ENCODE measurements around the gene ARHGAP32. TPM values are rescaled to one million over a fixed set of nuclear protein-coding genes. Genes with fewer than 3 reads are reported as not detected.

ARHGAP32 gene
- total RNA-seq, 4 donors from 2014 or later = 11.2 to 21.7 (median 18.1) TPM

DNA sequence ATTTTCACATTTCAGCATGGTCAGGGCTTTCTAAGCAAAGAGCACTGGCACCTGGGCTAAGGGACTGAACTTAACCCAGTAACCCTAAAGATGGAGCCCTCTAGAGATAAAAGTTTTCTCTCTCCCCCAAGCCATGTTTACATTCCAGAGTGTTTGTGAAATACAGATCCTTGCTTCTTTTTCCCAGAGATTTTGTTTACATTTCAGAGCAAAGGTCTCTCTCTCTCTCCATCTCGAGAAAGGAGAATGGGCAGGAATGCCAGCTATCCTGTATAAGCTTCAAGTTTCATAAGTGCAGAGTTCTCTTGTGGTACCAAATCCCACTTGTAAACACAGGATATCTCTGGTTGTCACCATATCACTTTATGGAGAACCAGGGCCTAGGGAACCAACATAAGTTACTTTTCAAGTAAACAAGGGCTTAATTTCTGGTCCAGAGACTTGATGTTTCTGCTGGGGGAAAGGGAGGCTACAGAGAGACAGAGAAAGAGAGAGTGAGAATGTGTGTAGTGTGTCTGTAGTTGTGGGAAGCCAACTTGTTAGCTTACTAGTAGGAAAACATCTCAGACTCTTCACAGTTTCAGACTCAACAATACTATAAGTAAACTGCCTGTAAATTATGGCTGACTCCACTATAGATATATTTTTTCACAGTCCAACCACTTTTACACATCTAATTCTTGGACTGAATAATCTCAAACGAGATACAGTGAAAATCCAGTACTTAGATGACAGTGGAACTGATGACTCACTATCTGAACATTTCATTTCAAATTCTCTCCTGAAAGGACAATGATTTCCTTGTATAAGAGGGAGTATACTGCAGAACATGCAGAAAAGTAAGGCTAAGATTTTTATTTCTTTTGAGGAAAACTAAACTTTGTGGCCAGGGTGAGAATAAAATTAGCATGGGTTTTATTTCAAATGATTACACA, 76.2 kb downstream of the ARHGAP32 start:
- DNase-seq (ENCODE audit: low spot score) (no peak), ATAC-seq (ENCODE audit: low FRiP score) (no peak)
- TF ChIP-seq, protein P1, sequence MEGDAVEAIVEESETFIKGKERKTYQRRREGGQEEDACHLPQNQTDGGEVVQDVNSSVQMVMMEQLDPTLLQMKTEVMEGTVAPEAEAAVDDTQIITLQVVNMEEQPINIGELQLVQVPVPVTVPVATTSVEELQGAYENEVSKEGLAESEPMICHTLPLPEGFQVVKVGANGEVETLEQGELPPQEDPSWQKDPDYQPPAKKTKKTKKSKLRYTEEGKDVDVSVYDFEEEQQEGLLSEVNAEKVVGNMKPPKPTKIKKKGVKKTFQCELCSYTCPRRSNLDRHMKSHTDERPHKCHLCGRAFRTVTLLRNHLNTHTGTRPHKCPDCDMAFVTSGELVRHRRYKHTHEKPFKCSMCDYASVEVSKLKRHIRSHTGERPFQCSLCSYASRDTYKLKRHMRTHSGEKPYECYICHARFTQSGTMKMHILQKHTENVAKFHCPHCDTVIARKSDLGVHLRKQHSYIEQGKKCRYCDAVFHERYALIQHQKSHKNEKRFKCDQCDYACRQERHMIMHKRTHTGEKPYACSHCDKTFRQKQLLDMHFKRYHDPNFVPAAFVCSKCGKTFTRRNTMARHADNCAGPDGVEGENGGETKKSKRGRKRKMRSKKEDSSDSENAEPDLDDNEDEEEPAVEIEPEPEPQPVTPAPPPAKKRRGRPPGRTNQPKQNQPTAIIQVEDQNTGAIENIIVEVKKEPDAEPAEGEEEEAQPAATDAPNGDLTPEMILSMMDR (IDR thresholded peaks at IDR 0.05) = no peak

DNA sequence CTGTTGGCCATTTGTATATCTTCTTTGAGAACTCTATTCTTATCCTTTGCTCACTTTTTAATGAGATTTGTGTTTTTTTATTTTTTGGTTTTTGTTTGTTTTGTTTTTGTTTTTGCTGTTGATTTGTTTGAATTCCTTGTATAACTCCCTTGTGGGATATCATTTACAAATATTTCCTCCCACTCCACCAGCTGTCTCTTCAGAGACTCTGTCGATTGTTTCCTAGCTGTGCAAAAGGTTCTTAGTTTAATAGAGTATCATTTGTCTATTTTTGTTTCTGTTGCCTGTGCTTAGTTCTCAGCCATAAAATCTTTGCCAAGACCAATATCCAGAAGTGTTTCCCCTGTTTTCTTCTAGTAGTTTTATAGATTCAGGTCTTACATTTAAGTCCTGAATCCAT, 82.4 kb downstream of the ARHGAP32 start:
- TF ChIP-seq, protein P1 (IDR thresholded peaks at IDR 0.05) = no peak
- DNase-seq (ENCODE audit: low spot score) = no peak
- ATAC-seq (ENCODE audit: low FRiP score) = no peak

GRCh38 chr11:129106788-129107187, 85.3 kb downstream of the ARHGAP32 start:
- no peak for ATAC-seq (ENCODE audit: low FRiP score)
- TF ChIP-seq, protein P1 (IDR thresholded peaks at IDR 0.05) = no peak

GRCh38 chr11:129102756-129103155, 89.4 kb downstream of the ARHGAP32 start:
- DNase-seq (ENCODE audit: low spot score) = no peak
- TF ChIP-seq, protein P1 (IDR thresholded peaks at IDR 0.05) = no peak

More at GRCh38 chr11:129106788-129107187, 85.3 kb downstream of the ARHGAP32 start:
- DNase-seq (ENCODE audit: low spot score) = no peak

DNA sequence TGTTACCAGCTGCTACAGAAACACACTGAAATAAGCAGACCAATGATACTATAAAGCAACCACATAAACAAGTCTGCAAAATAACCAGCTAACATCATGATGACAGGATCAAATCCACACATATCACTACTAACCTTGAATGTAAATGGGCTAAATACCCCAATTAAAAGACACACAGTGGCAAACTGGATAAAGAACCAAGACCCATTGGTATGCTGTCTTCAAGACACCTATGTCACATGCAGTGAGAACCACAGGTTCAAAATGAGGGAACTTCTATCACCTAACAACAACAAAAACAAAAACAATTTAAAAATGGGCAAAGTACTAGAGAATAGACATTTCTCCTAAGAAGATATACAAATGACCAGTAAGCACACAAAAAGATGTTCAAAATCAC, 89.9 kb downstream of the ARHGAP32 start:
- TF ChIP-seq, protein P1 (IDR thresholded peaks at IDR 0.05) = no peak
- DNase-seq (ENCODE audit: low spot score) (no peak), ATAC-seq (ENCODE audit: low FRiP score) (no peak)

More at GRCh38 chr11:129102756-129103155, 89.4 kb downstream of the ARHGAP32 start:
- ATAC-seq (ENCODE audit: low FRiP score) = no peak

GRCh38 chr11:129093283-129093682, 98.8 kb downstream of the ARHGAP32 start:
- no peak for ATAC-seq (ENCODE audit: low FRiP score)
- TF ChIP-seq, protein P1 (IDR thresholded peaks at IDR 0.05) = no peak

DNA sequence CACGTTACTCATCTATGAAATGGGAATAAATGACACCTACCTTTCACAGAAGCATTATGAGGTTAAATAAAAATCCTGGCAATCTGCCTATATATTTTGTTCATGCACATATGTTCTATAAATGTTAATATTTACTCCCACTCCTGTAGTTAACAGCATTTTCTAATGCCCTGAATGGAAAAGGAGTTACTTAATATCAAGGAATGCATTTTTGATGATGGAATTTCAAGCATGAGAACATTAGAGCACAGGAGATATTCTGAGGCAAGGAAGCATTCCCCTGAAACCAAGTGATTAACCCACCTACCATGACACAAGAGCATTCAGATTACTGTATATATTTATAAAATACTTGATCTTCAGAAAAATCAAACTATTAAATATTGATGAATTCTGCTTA, 102.1 kb downstream of the ARHGAP32 start:
- TF ChIP-seq, protein P1 (IDR thresholded peaks at IDR 0.05) = no peak
- ATAC-seq (ENCODE audit: low FRiP score) = no peak
- no peak for DNase-seq (ENCODE audit: low spot score)

More at GRCh38 chr11:129093283-129093682, 98.8 kb downstream of the ARHGAP32 start:
- DNase-seq (ENCODE audit: low spot score) = no peak
